Measurements from ENCODE around the gene STK31. TPM values are rescaled to one million over a fixed set of nuclear protein-coding genes. Genes with fewer than 3 reads are reported as not detected.
"Not testable (repeated sequence)": the region's sequence is repeated elsewhere in the genome, so short reads cannot be mapped to it uniquely, and the experiment has no call there.

STK31 gene
- total RNA-seq, 1 donor from 2014 or later: 2.8 TPM

DNA sequence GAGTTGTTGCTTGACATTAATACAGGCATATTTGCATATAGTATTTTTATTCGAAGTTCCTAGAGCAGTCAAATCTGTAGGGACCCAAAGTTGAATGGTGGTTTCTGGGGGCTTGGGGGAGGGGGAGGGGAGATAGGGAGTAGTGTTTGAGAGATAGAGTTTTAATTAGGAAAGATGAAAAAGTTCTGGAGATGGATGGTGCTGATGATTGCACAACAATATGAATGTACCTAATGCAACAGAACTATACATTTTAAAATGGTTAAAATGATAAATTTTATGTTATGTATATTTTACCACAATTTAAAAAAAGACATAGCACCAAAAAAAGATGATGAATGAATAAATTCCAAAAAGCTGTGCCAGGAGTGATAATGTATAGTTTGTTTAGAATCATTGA lies 41.8 kb downstream of the STK31 start:
- Histone ChIP-seq H3K36me3 (no peaks in the 10 kb centered on the region), H3K4me2 (no peak overlapping the region), H3K9ac (no peak overlapping the region), H3F3A (ENCODE audit: low read depth) (no peaks in the 10 kb centered on the region), H3K4me3 (no peak overlapping the region), H4K20me1 (ENCODE audit: low read depth) (no peaks in the 10 kb centered on the region), H3K9me3 (ENCODE audit: low read depth) (no peaks in the 10 kb centered on the region), H3K4me1 (no peaks in the 10 kb centered on the region), H3K27me3 (no peaks in the 10 kb centered on the region), H3K79me2 (ENCODE audit: low read depth) (no peaks in the 10 kb centered on the region), H2AFZ (replicated peaks) (no peak overlapping the region), H3K27ac (no peak overlapping the region)
- DNase-seq (ENCODE audit: low spot score): no peak
- peaks cover 3% of the 10 kb centered on the region for H3K27me3 Mint-ChIP-seq (ENCODE audit: insufficient read depth, low read depth)
- no peak overlapping the region for H3K4me3 Mint-ChIP-seq
- TF ChIP-seq EZH2 (IDR thresholded peaks at IDR 0.05) (no peak), EZH2phosphoT487 (IDR thresholded peaks at IDR 0.05) (no peak), CTCF (IDR thresholded peaks at IDR 0.05) (no peak)
- no peaks in the 10 kb centered on the region for H3K4me1 Mint-ChIP-seq
- H3K9me3 Mint-ChIP-seq: no peaks in the 10 kb centered on the region
- no peaks in the 10 kb centered on the region for H3K36me3 Mint-ChIP-seq
- H3K27ac Mint-ChIP-seq: no peak overlapping the region

DNA sequence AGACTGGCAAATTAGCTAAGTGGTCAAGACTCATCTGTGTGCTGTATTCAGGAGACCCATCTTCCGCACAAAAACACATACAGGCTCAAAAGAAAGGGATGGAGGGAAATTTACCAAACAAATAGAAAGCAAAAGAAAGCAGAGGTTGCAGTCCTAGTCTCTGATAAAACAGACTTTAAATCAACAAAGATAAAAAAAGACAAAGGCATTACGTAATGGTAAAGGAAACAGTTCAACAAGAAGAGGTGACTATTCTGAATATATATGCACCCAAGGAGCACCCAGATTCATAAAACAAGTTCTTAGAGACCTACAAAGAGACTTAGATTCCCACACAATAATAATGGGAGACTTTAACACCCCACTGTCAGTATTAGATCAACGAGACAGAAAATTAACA lies 48.8 kb downstream of the STK31 start:
- not testable (repeated sequence) for H3K4me2 ChIP-seq; H2AFZ ChIP-seq (replicated peaks); H3K4me3 ChIP-seq; H3F3A ChIP-seq (ENCODE audit: low read depth); H3K79me2 ChIP-seq (ENCODE audit: low read depth); H3K4me1 Mint-ChIP-seq; H3K36me3 ChIP-seq; H3K9me3 Mint-ChIP-seq; H3K9ac ChIP-seq; H3K27me3 ChIP-seq; H3K4me3 Mint-ChIP-seq; H3K27ac ChIP-seq; H3K27ac Mint-ChIP-seq; H3K27me3 Mint-ChIP-seq (ENCODE audit: insufficient read depth, low read depth); DNase-seq (ENCODE audit: low spot score); H4K20me1 ChIP-seq (ENCODE audit: low read depth); H3K9me3 ChIP-seq (ENCODE audit: low read depth); H3K4me1 ChIP-seq; H3K36me3 Mint-ChIP-seq

DNA sequence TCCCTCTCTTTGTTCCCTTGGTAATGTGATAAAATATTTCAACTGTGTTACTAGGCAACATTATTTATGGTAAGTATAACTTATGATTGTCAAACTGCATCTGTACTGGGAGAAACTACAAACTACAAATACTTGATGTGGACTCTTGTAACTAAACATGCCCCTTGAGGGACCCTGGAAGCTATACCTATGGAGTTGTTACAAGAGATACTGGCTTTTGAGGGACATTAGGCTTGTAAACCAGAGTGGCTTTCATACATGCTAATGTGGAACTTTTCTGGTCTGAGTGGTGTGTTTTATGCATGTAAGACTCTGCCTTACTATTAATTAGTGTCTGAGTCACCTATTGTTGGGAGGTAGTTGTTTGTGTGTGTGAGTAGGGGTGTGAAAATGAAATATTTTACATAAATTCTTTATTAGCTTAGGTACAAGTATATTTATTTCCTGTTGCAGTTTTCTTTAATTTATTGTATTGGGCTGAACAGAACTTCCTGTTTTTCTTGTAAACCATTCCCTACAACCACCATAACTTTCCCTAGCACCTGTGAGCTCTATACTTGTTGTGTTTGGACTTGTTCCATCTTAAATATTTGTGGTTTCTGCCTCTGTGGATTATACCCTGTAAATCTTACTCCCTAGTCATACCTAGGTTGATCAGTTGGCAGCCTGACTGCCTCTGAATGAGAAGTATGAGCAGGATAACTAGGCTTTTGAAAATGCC lies 49.8 kb downstream of the STK31 start:
- no peaks in the 10 kb centered on the region for H3K36me3 Mint-ChIP-seq
- H3K4me1 ChIP-seq: no peaks in the 10 kb centered on the region
- H3K4me3 ChIP-seq: no peak overlapping the region
- H3K9ac ChIP-seq: no peak overlapping the region
- no peaks in the 10 kb centered on the region for H3K27me3 ChIP-seq
- no peak overlapping the region for H3K27ac Mint-ChIP-seq
- DNase-seq (ENCODE audit: low spot score): no peak
- no peaks in the 10 kb centered on the region for H3K9me3 Mint-ChIP-seq
- no peaks in the 10 kb centered on the region for H3F3A ChIP-seq (ENCODE audit: low read depth)
- H3K27ac ChIP-seq: no peak overlapping the region
- no peaks in the 10 kb centered on the region for H3K36me3 ChIP-seq
- H3K79me2 ChIP-seq (ENCODE audit: low read depth): no peaks in the 10 kb centered on the region
- no peaks in the 10 kb centered on the region for H4K20me1 ChIP-seq (ENCODE audit: low read depth)
- H3K4me3 Mint-ChIP-seq: no peak overlapping the region
- no peaks in the 10 kb centered on the region for H3K27me3 Mint-ChIP-seq (ENCODE audit: insufficient read depth, low read depth)
- H3K4me1 Mint-ChIP-seq: no peaks in the 10 kb centered on the region
- no peak for TF ChIP-seq EZH2phosphoT487 (IDR thresholded peaks at IDR 0.05)
- TF ChIP-seq EZH2 (IDR thresholded peaks at IDR 0.05): no peak
- TF ChIP-seq CTCF (IDR thresholded peaks at IDR 0.05): no peak
- H2AFZ ChIP-seq (replicated peaks): no peak overlapping the region
- no peaks in the 10 kb centered on the region for H3K9me3 ChIP-seq (ENCODE audit: low read depth)
- H3K4me2 ChIP-seq: no peak overlapping the region

DNA sequence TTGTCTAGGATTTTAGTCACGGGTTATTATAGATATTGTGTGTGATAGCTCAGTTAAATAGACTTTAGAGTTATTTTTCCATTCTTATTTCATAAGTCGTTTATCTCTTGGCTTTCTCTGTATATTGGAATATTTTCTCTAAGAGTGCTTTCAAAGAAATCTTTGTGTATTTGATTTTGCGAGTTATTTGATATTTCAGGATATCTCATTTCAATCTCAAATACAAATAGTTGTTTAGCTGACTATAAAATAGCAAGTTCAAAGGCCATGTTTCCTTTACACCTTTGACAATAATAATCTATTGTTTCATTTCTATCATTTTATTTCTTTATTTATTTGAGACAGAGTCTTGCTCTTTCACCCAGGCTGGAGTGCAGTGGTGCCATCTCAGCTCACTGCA lies 55.9 kb downstream of the STK31 start:
- Histone ChIP-seq H4K20me1 (ENCODE audit: low read depth) (no peaks in the 10 kb centered on the region), H3K79me2 (ENCODE audit: low read depth) (no peaks in the 10 kb centered on the region), H3K9ac (no peak overlapping the region), H3K4me3 (no peak overlapping the region), H3K36me3 (no peaks in the 10 kb centered on the region), H3K27me3 (no peaks in the 10 kb centered on the region), H3F3A (ENCODE audit: low read depth) (no peaks in the 10 kb centered on the region), H2AFZ (replicated peaks) (no peak overlapping the region), H3K27ac (no peak overlapping the region), H3K9me3 (ENCODE audit: low read depth) (no peaks in the 10 kb centered on the region), H3K4me2 (no peak overlapping the region), H3K4me1 (no peaks in the 10 kb centered on the region)
- TF ChIP-seq EZH2phosphoT487 (IDR thresholded peaks at IDR 0.05) (no peak), EZH2 (IDR thresholded peaks at IDR 0.05) (no peak), CTCF (IDR thresholded peaks at IDR 0.05) (no peak)
- DNase-seq (ENCODE audit: low spot score): no peak
- Mint-ChIP-seq H3K27ac (no peak overlapping the region), H3K36me3 (no peaks in the 10 kb centered on the region), H3K4me3 (no peak overlapping the region), H3K27me3 (ENCODE audit: insufficient read depth, low read depth) (peaks cover 6% of the 10 kb centered on the region), H3K9me3 (no peaks in the 10 kb centered on the region), H3K4me1 (no peaks in the 10 kb centered on the region)

All from neural progenitor cell (in vitro differentiated cells).